ENCODE results near the gene EEFSEC. TPM values are rescaled to one million over a fixed set of nuclear protein-coding genes. Genes with fewer than 3 reads are reported as not detected.

The EEFSEC gene
- polyA plus RNA-seq, 1 donor from 2014 or later: 4.6 TPM

- H3K79me2 ChIP-seq (replicated peaks; ENCODE audit: insufficient read depth, low read length): no peaks in the 10 kb centered on the region
- no peak overlapping the region for H3K4me3 ChIP-seq (ENCODE audit: low read length)
- no peak for TF ChIP-seq EP300 (conservative IDR thresholded peaks at IDR 0.05; ENCODE audit: poor library complexity, severe bottlenecking)
- TF ChIP-seq TAF1 (IDR thresholded peaks at IDR 0.05; ENCODE audit: low read depth): no peak
- TF ChIP-seq MXI1 (conservative IDR thresholded peaks at IDR 0.05; ENCODE audit: poor library complexity, severe bottlenecking): no peak
- TF ChIP-seq, protein P1, sequence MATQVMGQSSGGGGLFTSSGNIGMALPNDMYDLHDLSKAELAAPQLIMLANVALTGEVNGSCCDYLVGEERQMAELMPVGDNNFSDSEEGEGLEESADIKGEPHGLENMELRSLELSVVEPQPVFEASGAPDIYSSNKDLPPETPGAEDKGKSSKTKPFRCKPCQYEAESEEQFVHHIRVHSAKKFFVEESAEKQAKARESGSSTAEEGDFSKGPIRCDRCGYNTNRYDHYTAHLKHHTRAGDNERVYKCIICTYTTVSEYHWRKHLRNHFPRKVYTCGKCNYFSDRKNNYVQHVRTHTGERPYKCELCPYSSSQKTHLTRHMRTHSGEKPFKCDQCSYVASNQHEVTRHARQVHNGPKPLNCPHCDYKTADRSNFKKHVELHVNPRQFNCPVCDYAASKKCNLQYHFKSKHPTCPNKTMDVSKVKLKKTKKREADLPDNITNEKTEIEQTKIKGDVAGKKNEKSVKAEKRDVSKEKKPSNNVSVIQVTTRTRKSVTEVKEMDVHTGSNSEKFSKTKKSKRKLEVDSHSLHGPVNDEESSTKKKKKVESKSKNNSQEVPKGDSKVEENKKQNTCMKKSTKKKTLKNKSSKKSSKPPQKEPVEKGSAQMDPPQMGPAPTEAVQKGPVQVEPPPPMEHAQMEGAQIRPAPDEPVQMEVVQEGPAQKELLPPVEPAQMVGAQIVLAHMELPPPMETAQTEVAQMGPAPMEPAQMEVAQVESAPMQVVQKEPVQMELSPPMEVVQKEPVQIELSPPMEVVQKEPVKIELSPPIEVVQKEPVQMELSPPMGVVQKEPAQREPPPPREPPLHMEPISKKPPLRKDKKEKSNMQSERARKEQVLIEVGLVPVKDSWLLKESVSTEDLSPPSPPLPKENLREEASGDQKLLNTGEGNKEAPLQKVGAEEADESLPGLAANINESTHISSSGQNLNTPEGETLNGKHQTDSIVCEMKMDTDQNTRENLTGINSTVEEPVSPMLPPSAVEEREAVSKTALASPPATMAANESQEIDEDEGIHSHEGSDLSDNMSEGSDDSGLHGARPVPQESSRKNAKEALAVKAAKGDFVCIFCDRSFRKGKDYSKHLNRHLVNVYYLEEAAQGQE (IDR thresholded peaks at IDR 0.05; ENCODE audit: borderline replicate concordance): no peak
- no peak for TF ChIP-seq SMC3 (conservative IDR thresholded peaks at IDR 0.05; ENCODE audit: poor library complexity)
- TF ChIP-seq, protein P2, sequence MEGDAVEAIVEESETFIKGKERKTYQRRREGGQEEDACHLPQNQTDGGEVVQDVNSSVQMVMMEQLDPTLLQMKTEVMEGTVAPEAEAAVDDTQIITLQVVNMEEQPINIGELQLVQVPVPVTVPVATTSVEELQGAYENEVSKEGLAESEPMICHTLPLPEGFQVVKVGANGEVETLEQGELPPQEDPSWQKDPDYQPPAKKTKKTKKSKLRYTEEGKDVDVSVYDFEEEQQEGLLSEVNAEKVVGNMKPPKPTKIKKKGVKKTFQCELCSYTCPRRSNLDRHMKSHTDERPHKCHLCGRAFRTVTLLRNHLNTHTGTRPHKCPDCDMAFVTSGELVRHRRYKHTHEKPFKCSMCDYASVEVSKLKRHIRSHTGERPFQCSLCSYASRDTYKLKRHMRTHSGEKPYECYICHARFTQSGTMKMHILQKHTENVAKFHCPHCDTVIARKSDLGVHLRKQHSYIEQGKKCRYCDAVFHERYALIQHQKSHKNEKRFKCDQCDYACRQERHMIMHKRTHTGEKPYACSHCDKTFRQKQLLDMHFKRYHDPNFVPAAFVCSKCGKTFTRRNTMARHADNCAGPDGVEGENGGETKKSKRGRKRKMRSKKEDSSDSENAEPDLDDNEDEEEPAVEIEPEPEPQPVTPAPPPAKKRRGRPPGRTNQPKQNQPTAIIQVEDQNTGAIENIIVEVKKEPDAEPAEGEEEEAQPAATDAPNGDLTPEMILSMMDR (IDR thresholded peaks at IDR 0.05; ENCODE audit: poor library complexity, severe bottlenecking): no peak
- no peak for TF ChIP-seq EZH2 (IDR thresholded peaks at IDR 0.05; ENCODE audit: borderline replicate concordance, insufficient read depth, low read length, poor library complexity, severe bottlenecking)
- TF ChIP-seq RAD21 (conservative IDR thresholded peaks at IDR 0.05): no peak
- no peak for TF ChIP-seq POLR2AphosphoS5 (IDR thresholded peaks at IDR 0.05)
- peaks cover 15% of the 10 kb centered on the region for H3K27me3 ChIP-seq (ENCODE audit: insufficient read depth, low read depth, low read length)
- H4K20me1 ChIP-seq (ENCODE audit: insufficient read depth): no peaks in the 10 kb centered on the region
- H3K9me3 ChIP-seq (ENCODE audit: low read length): no peaks in the 10 kb centered on the region
- no peak overlapping the region for H3K4me2 ChIP-seq (ENCODE audit: low read length)
- H2AFZ ChIP-seq (ENCODE audit: low read depth, low read length): no peak overlapping the region
- H3K9ac ChIP-seq (ENCODE audit: low read length): no peak overlapping the region
- no peaks in the 10 kb centered on the region for H3K9me2 ChIP-seq (ENCODE audit: insufficient read depth, low read length)
- no peaks in the 10 kb centered on the region for H3K36me3 ChIP-seq (ENCODE audit: insufficient read depth, low read length)
- no peaks in the 10 kb centered on the region for H3F3A ChIP-seq (ENCODE audit: insufficient read depth, low read length, poor library complexity, severe bottlenecking)
- no peak overlapping the region for H3K27ac ChIP-seq (ENCODE audit: low read length)
These were observed 282.3 kb downstream of the EEFSEC start for GRCh38 chr3:128435561-128435960.

DNA sequence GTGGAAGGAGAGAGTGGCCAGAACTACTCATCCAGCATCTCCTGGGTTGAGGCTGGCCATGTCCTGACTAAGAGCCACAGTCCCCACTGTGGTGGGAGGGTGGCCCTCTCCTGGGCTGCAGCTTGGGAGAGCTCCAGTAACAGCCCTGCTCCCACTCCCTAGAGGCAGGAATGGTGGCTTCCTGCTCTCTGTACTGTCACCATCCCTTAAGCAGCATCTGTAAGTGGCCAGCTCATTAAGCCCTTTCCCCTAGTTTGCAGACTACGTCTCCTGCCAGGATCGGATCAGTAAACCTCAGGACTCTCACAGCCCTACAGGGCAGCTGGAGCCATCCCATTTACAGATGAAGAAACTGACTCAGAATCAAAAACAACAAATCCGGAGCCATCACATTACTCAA is 282.9 kb downstream of the EEFSEC start:
- Histone ChIP-seq H3K4me3 (ENCODE audit: low read length) (no peak overlapping the region), H3K27me3 (ENCODE audit: insufficient read depth, low read depth, low read length) (peaks cover 15% of the 10 kb centered on the region), H3K36me3 (ENCODE audit: insufficient read depth, low read length) (no peaks in the 10 kb centered on the region), H3K9ac (ENCODE audit: low read length) (no peak overlapping the region), H3F3A (ENCODE audit: insufficient read depth, low read length, poor library complexity, severe bottlenecking) (no peaks in the 10 kb centered on the region), H3K9me3 (ENCODE audit: low read length) (no peaks in the 10 kb centered on the region), H4K20me1 (ENCODE audit: insufficient read depth) (no peaks in the 10 kb centered on the region), H3K27ac (ENCODE audit: low read length) (no peak overlapping the region), H3K79me2 (replicated peaks; ENCODE audit: insufficient read depth, low read length) (no peaks in the 10 kb centered on the region), H3K4me2 (ENCODE audit: low read length) (no peak overlapping the region), H3K9me2 (ENCODE audit: insufficient read depth, low read length) (no peaks in the 10 kb centered on the region), H2AFZ (ENCODE audit: low read depth, low read length) (no peak overlapping the region)
- TF ChIP-seq EP300 (conservative IDR thresholded peaks at IDR 0.05; ENCODE audit: poor library complexity, severe bottlenecking): no peak
- TF ChIP-seq, protein P1 (IDR thresholded peaks at IDR 0.05; ENCODE audit: borderline replicate concordance): no peak
- no peak for TF ChIP-seq POLR2AphosphoS5 (IDR thresholded peaks at IDR 0.05)
- TF ChIP-seq SMC3 (conservative IDR thresholded peaks at IDR 0.05; ENCODE audit: poor library complexity): no peak
- TF ChIP-seq RAD21 (conservative IDR thresholded peaks at IDR 0.05): no peak
- TF ChIP-seq MXI1 (conservative IDR thresholded peaks at IDR 0.05; ENCODE audit: poor library complexity, severe bottlenecking): no peak
- TF ChIP-seq, protein P2 (IDR thresholded peaks at IDR 0.05; ENCODE audit: poor library complexity, severe bottlenecking): no peak
- TF ChIP-seq EZH2 (IDR thresholded peaks at IDR 0.05; ENCODE audit: borderline replicate concordance, insufficient read depth, low read length, poor library complexity, severe bottlenecking): no peak
- TF ChIP-seq TAF1 (IDR thresholded peaks at IDR 0.05; ENCODE audit: low read depth): no peak

Data from neural cell (in vitro differentiated cells).